ENCODE data around the gene DARS1.
A peak's percentile ranks its signal among the peaks of the same experiment; 100 is the strongest.

Gene DARS1

GRCh38 chr2:136017786-136018185, 32.4 kb upstream of the DARS1 start:
- no peak overlapping the region for H3K4me3 ChIP-seq (ENCODE audit: low read length)
- DNase-seq (ENCODE audit: low read depth, low spot score): no peak

GRCh38 chr2:136016836-136017235, 31.4 kb upstream of the DARS1 start:
- no peak overlapping the region for H3K4me3 ChIP-seq (ENCODE audit: low read length)
- DNase-seq (ENCODE audit: low read depth, low spot score): no peak

GRCh38 chr2:136016427-136016826, 31.0 kb upstream of the DARS1 start:
- no peak overlapping the region for H3K4me3 ChIP-seq (ENCODE audit: low read length)
- DNase-seq (ENCODE audit: low read depth, low spot score): no peak

- DNase-seq (ENCODE audit: low read depth, low spot score): no peak
- H3K4me3 ChIP-seq (ENCODE audit: low read length): no peak overlapping the region
Observed at GRCh38 chr2:136015699-136016098, 30.3 kb upstream of the DARS1 start.

GRCh38 chr2:136014411-136014810, 29.0 kb upstream of the DARS1 start:
- no peak overlapping the region for H3K4me3 ChIP-seq (ENCODE audit: low read length)
- no peak for DNase-seq (ENCODE audit: low read depth, low spot score)

- DNase-seq (ENCODE audit: low read depth, low spot score): no peak
- H3K4me3 ChIP-seq (ENCODE audit: low read length): no peak overlapping the region
Observed at GRCh38 chr2:136013955-136014354, 28.5 kb upstream of the DARS1 start.

GRCh38 chr2:136013136-136013685, 27.8 kb upstream of the DARS1 start:
- H3K4me3 ChIP-seq (ENCODE audit: low read length): no peak overlapping the region
- no peak for DNase-seq (ENCODE audit: low read depth, low spot score)

- no peak for DNase-seq (ENCODE audit: low read depth, low spot score)
Observed at GRCh38 chr2:136012315-136012714, 26.9 kb upstream of the DARS1 start.

GRCh38 chr2:136010126-136010525, 24.7 kb upstream of the DARS1 start:
- H3K4me3 ChIP-seq (ENCODE audit: low read length): no peak overlapping the region
- DNase-seq (ENCODE audit: low read depth, low spot score): no peak

More at GRCh38 chr2:136012315-136012714, 26.9 kb upstream of the DARS1 start:
- no peak overlapping the region for H3K4me3 ChIP-seq (ENCODE audit: low read length)

GRCh38 chr2:136008205-136008865, 22.9 kb upstream of the DARS1 start:
- peak; percentile 92 for DNase-seq (ENCODE audit: low read depth, low spot score)
- peak overlapping the region; percentile 1; the same call in 1 of the 2 replicates for H3K4me3 ChIP-seq (ENCODE audit: low read length)

GRCh38 chr2:136006658-136007057, 21.2 kb upstream of the DARS1 start:
- DNase-seq (ENCODE audit: low read depth, low spot score): no peak
- no peak overlapping the region for H3K4me3 ChIP-seq (ENCODE audit: low read length)

- no peak for DNase-seq (ENCODE audit: low read depth, low spot score)
- no peak overlapping the region for H3K4me3 ChIP-seq (ENCODE audit: low read length)
Observed at GRCh38 chr2:136005462-136006196, 20.2 kb upstream of the DARS1 start.

GRCh38 chr2:136004965-136005364, 19.5 kb upstream of the DARS1 start:
- DNase-seq (ENCODE audit: low read depth, low spot score): no peak
- no peak overlapping the region for H3K4me3 ChIP-seq (ENCODE audit: low read length)

- H3K4me3 ChIP-seq (ENCODE audit: low read length): no peak overlapping the region
- no peak for DNase-seq (ENCODE audit: low read depth, low spot score)
Observed at GRCh38 chr2:136001131-136001530, 15.7 kb upstream of the DARS1 start.

- no peak for DNase-seq (ENCODE audit: low read depth, low spot score)
- H3K4me3 ChIP-seq (ENCODE audit: low read length): no peak overlapping the region
Observed at GRCh38 chr2:136000502-136000901, 15.1 kb upstream of the DARS1 start.

- no peak overlapping the region for H3K4me3 ChIP-seq (ENCODE audit: low read length)
- DNase-seq (ENCODE audit: low read depth, low spot score): no peak
Observed at GRCh38 chr2:135999899-136000298, 14.5 kb upstream of the DARS1 start.

GRCh38 chr2:135998879-135999278, 13.5 kb upstream of the DARS1 start:
- no peak overlapping the region for H3K4me3 ChIP-seq (ENCODE audit: low read length)
- no peak for DNase-seq (ENCODE audit: low read depth, low spot score)

- no peak overlapping the region for H3K4me3 ChIP-seq (ENCODE audit: low read length)
- DNase-seq (ENCODE audit: low read depth, low spot score): no peak
Observed at GRCh38 chr2:135997380-135997779, 12.0 kb upstream of the DARS1 start.

- no peak for DNase-seq (ENCODE audit: low read depth, low spot score)
- no peak overlapping the region for H3K4me3 ChIP-seq (ENCODE audit: low read length)
Observed at GRCh38 chr2:135996304-135996703, 10.9 kb upstream of the DARS1 start.

GRCh38 chr2:135994281-135994680, 8.9 kb upstream of the DARS1 start:
- no peak overlapping the region for H3K4me3 ChIP-seq (ENCODE audit: low read length)
- no peak for DNase-seq (ENCODE audit: low read depth, low spot score)

Data from Jurkat, Clone E6-1 (cell line).